WTC11 (cell line): ENCODE data around the gene ADGRB2. TPM values are rescaled to one million over a fixed set of nuclear protein-coding genes. Genes with fewer than 3 reads are reported as not detected.

Experiments
- ATAC-seq: fragments of 200-7000 bp; cut with Tn5 transposase; 2 replicates; pipeline ENCODE4 v1.10.0; 2021; ENCODE audit warnings: mild to moderate bottlenecking, moderate library complexity
- CTCF ChIA-PET: fragments of 300-600 bp; sonication (Branson Sonifier 250); formaldehyde crosslinking; loops from one replicate; lab custom pipeline; 2021; ENCODE audit warnings: antibody characterized with exemption; lab: Charles Lee
- POLR2A ChIA-PET: fragments of 350-600 bp; sonication (Branson Sonifier 250); formaldehyde crosslinking; loops from one replicate; lab custom pipeline; 2021; ENCODE audit warnings: antibody characterized with exemption; lab: Charles Lee
- DNase-seq: peaks from one replicate; pipeline ENCODE4 v3.0.0; 2021; ENCODE audit warnings: low spot score
- H3K27ac Mint-ChIP-seq: 2 replicates; pipeline ENCODE4 v1.8.0; 2021; ENCODE audit warnings: mixed read lengths
- H3K27me3 Mint-ChIP-seq: 2 replicates; pipeline ENCODE4 v1.8.0; 2021; ENCODE audit warnings: low read depth, mild to moderate bottlenecking, moderate library complexity, mixed read lengths
- H3K36me3 Mint-ChIP-seq: 2 replicates; pipeline ENCODE4 v1.8.0; 2021; ENCODE audit warnings: mixed read lengths
- H3K4me1 Mint-ChIP-seq: 2 replicates; pipeline ENCODE4 v1.8.0; 2022; ENCODE audit warnings: mixed read lengths
- H3K4me3 Mint-ChIP-seq: 2 replicates; pipeline ENCODE4 v1.8.0; 2021; ENCODE audit warnings: mild to moderate bottlenecking, moderate library complexity, mixed read lengths
- H3K9me3 Mint-ChIP-seq: 2 replicates; pipeline ENCODE4 v1.8.0; 2021; ENCODE audit warnings: mixed read lengths
- AR ChIP-seq: fragments of 250-450 bp; sonication (Bioruptor Pico); IDR thresholded peaks from 2 replicates; pipeline ENCODE4 v1.9.0; 2021; ENCODE audit warnings: mild to moderate bottlenecking
- E2F5 ChIP-seq: sonication (generic); formaldehyde crosslinking; IDR thresholded peaks from 2 replicates; pipeline ENCODE4 v1.8.1; 2022; ENCODE audit warnings: mild to moderate bottlenecking, moderate library complexity, missing genetic modification reagents
- ELF4 ChIP-seq: sonication (generic); formaldehyde crosslinking; IDR thresholded peaks from 2 replicates; pipeline ENCODE4 v1.8.1; 2022; ENCODE audit warnings: low read depth, mild to moderate bottlenecking, moderate library complexity, missing genetic modification reagents
- ETV6 ChIP-seq: sonication (generic); formaldehyde crosslinking; IDR thresholded peaks from 2 replicates; pipeline ENCODE4 v1.8.1; 2022; ENCODE audit warnings: mild to moderate bottlenecking, missing genetic modification reagents
- FOXJ3 ChIP-seq: sonication (generic); formaldehyde crosslinking; IDR thresholded peaks from 2 replicates; pipeline ENCODE4 v1.9.0; 2021; ENCODE audit warnings: missing genetic modification reagents, mild to moderate bottlenecking, borderline replicate concordance
- FOXK1 ChIP-seq: sonication (generic); formaldehyde crosslinking; IDR thresholded peaks from 2 replicates; pipeline ENCODE4 v1.8.0; 2022; ENCODE audit warnings: mild to moderate bottlenecking, moderate library complexity, missing genetic modification reagents
- HMGA2 ChIP-seq: fragments of 250-450 bp; sonication (Bioruptor Pico); IDR thresholded peaks from 2 replicates; pipeline ENCODE4 v1.4.0; 2021; ENCODE audit warnings: mild to moderate bottlenecking, moderate library complexity
- RORB ChIP-seq: fragments of 250-450 bp; sonication (Bioruptor Pico); IDR thresholded peaks from 2 replicates; pipeline ENCODE4 v1.9.0; 2021; ENCODE audit warnings: mild to moderate bottlenecking
- ZBTB21 ChIP-seq: sonication (generic); formaldehyde crosslinking; IDR thresholded peaks from 2 replicates; pipeline ENCODE4 v1.8.1; 2023; ENCODE audit warnings: mild to moderate bottlenecking, missing genetic modification reagents, borderline replicate concordance
- ZBTB43 ChIP-seq: sonication (generic); formaldehyde crosslinking; IDR thresholded peaks from 2 replicates; pipeline ENCODE4 v1.8.1; 2023; ENCODE audit warnings: mild to moderate bottlenecking, missing genetic modification reagents
- ZNF416 ChIP-seq: fragments of 250-450 bp; sonication (Bioruptor Pico); IDR thresholded peaks from 2 replicates; pipeline ENCODE4 v1.9.0; 2021; ENCODE audit warnings: mild to moderate bottlenecking, inconsistent platforms
- ZNF423 ChIP-seq: fragments of 250-450 bp; sonication (Bioruptor Pico); IDR thresholded peaks from 2 replicates; pipeline ENCODE4 v2.1.2; 2022; ENCODE audit warnings: mild to moderate bottlenecking, moderate library complexity
- total RNA-seq: library from RNA; stranded (reverse); gene quantifications from 3 replicates; pipeline ENCODE4 v1.2.3, GENCODE V29; 2021
- TF ChIP-seq, protein P1 (sequence below): sonication (generic); formaldehyde crosslinking; IDR thresholded peaks from 2 replicates; pipeline ENCODE4 v1.8.0; 2022; ENCODE audit warnings: missing genetic modification reagents
- TF ChIP-seq, protein P2 (sequence below): fragments of 250-450 bp; sonication (Bioruptor Pico); IDR thresholded peaks from 2 replicates; pipeline ENCODE4 v1.8.0; 2021; ENCODE audit warnings: mild to moderate bottlenecking
- TF ChIP-seq, protein P3 (sequence below): fragments of 250-450 bp; sonication (Bioruptor Pico); IDR thresholded peaks from 2 replicates; pipeline ENCODE4 v1.9.0; 2021; ENCODE audit warnings: mild to moderate bottlenecking, borderline replicate concordance

ADGRB2 gene
- total RNA-seq, 1 experiment from 2014 or later: 39.3 TPM

GRCh38 chr1:31751822-31752241, 12.3 kb downstream of the ADGRB2 start (continued):
- TF ChIP-seq E2F5 (no peak), RORB (no peak)

- Mint-ChIP-seq H3K36me3 (no peaks in the 10 kb centered on the region), H3K27ac (no peak overlapping the region), H3K4me1 (peaks cover 56% of the 10 kb centered on the region), H3K9me3 (no peaks in the 10 kb centered on the region), H3K4me3 (no peak overlapping the region), H3K27me3 (no peaks in the 10 kb centered on the region; the same call in 1 of the 2 replicates)
- ATAC-seq: no peak
- no peak for DNase-seq
- TF ChIP-seq, protein P1, sequence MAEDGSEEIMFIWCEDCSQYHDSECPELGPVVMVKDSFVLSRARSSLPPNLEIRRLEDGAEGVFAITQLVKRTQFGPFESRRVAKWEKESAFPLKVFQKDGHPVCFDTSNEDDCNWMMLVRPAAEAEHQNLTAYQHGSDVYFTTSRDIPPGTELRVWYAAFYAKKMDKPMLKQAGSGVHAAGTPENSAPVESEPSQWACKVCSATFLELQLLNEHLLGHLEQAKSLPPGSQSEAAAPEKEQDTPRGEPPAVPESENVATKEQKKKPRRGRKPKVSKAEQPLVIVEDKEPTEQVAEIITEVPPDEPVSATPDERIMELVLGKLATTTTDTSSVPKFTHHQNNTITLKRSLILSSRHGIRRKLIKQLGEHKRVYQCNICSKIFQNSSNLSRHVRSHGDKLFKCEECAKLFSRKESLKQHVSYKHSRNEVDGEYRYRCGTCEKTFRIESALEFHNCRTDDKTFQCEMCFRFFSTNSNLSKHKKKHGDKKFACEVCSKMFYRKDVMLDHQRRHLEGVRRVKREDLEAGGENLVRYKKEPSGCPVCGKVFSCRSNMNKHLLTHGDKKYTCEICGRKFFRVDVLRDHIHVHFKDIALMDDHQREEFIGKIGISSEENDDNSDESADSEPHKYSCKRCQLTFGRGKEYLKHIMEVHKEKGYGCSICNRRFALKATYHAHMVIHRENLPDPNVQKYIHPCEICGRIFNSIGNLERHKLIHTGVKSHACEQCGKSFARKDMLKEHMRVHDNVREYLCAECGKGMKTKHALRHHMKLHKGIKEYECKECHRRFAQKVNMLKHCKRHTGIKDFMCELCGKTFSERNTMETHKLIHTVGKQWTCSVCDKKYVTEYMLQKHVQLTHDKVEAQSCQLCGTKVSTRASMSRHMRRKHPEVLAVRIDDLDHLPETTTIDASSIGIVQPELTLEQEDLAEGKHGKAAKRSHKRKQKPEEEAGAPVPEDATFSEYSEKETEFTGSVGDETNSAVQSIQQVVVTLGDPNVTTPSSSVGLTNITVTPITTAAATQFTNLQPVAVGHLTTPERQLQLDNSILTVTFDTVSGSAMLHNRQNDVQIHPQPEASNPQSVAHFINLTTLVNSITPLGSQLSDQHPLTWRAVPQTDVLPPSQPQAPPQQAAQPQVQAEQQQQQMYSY: peak; percentile 78
- no peak for TF ChIP-seq RORB
- CTCF ChIA-PET: interaction anchor here (0.8 to 14.7 kb wide), 5 partner anchors 10 to 81 kb away, joined by 4 to 179 read pairs (median 13); no protein-coding TSS in a partner anchor
- POLR2A ChIA-PET: interaction anchor here (1.1 kb wide), 1 partner anchor 16 kb away, joined by 3 read pairs; no protein-coding TSS in a partner anchor
These were observed 13.2 kb downstream of the ADGRB2 start for GRCh38 chr1:31750858-31751510.

GRCh38 chr1:31749785-31750735, 14.1 kb downstream of the ADGRB2 start:
- Mint-ChIP-seq H3K9me3 (no peaks in the 10 kb centered on the region), H3K36me3 (no peaks in the 10 kb centered on the region), H3K4me1 (peaks cover 59% of the 10 kb centered on the region), H3K27ac (no peak overlapping the region; the same call in 1 of the 2 replicates), H3K27me3 (no peaks in the 10 kb centered on the region; the same call in 1 of the 2 replicates), H3K4me3 (no peak overlapping the region)
- ATAC-seq: no peak
- ChIA-PET POLR2A (interaction anchor here (1.1 kb wide), 1 partner anchor 15 kb away, joined by 3 read pairs; no protein-coding TSS in a partner anchor), CTCF (interaction anchor here (0.8 to 14.7 kb wide), 6 partner anchors 11 to 39 kb away, joined by 4 to 179 read pairs (median 15); no protein-coding TSS in a partner anchor)
- DNase-seq: no peak
- TF ChIP-seq ZNF423 (no peak), ZBTB21 (CRISPR knock-in tag) (no peak), FOXK1 (CRISPR knock-in tag) (no peak), FOXJ3 (no peak), HMGA2 (CRISPR knock-in tag) (no peak), ZNF416 (CRISPR knock-in tag) (no peak), ELF4 (CRISPR knock-in tag) (no peak), ETV6 (CRISPR knock-in tag) (no peak), ZBTB43 (CRISPR knock-in tag) (no peak), AR (CRISPR knock-in tag) (no peak)
- TF ChIP-seq, protein P2, sequence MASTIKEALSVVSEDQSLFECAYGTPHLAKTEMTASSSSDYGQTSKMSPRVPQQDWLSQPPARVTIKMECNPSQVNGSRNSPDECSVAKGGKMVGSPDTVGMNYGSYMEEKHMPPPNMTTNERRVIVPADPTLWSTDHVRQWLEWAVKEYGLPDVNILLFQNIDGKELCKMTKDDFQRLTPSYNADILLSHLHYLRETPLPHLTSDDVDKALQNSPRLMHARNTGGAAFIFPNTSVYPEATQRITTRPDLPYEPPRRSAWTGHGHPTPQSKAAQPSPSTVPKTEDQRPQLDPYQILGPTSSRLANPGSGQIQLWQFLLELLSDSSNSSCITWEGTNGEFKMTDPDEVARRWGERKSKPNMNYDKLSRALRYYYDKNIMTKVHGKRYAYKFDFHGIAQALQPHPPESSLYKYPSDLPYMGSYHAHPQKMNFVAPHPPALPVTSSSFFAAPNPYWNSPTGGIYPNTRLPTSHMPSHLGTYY: no peak
- TF ChIP-seq, protein P3, sequence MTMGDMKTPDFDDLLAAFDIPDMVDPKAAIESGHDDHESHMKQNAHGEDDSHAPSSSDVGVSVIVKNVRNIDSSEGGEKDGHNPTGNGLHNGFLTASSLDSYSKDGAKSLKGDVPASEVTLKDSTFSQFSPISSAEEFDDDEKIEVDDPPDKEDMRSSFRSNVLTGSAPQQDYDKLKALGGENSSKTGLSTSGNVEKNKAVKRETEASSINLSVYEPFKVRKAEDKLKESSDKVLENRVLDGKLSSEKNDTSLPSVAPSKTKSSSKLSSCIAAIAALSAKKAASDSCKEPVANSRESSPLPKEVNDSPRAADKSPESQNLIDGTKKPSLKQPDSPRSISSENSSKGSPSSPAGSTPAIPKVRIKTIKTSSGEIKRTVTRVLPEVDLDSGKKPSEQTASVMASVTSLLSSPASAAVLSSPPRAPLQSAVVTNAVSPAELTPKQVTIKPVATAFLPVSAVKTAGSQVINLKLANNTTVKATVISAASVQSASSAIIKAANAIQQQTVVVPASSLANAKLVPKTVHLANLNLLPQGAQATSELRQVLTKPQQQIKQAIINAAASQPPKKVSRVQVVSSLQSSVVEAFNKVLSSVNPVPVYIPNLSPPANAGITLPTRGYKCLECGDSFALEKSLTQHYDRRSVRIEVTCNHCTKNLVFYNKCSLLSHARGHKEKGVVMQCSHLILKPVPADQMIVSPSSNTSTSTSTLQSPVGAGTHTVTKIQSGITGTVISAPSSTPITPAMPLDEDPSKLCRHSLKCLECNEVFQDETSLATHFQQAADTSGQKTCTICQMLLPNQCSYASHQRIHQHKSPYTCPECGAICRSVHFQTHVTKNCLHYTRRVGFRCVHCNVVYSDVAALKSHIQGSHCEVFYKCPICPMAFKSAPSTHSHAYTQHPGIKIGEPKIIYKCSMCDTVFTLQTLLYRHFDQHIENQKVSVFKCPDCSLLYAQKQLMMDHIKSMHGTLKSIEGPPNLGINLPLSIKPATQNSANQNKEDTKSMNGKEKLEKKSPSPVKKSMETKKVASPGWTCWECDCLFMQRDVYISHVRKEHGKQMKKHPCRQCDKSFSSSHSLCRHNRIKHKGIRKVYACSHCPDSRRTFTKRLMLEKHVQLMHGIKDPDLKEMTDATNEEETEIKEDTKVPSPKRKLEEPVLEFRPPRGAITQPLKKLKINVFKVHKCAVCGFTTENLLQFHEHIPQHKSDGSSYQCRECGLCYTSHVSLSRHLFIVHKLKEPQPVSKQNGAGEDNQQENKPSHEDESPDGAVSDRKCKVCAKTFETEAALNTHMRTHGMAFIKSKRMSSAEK (CRISPR knock-in tag): no peak
